Breast epithelium (tissue), 3 donors: ENCODE results near the gene CACNA2D3.

Experiments
- POLR2A ChIP-seq: fragments of 450-650 bp; IDR thresholded peaks from one replicate; pipeline ENCODE4 v1.6.1; 2016; ENCODE audit warnings: antibody characterized with exemption, mild to moderate bottlenecking, moderate library complexity
- POLR2AphosphoS5 ChIP-seq, 3 donors: sonication (generic); formaldehyde crosslinking; IDR thresholded peaks; one replicate each; pipeline ENCODE4 v1.6.1; 2017; ENCODE audit warnings: antibody characterized with exemption in 3 of 3
- TF ChIP-seq, protein P1 (sequence below), 3 donors: fragments of 450-650 bp; IDR thresholded peaks; one replicate each; pipeline ENCODE4 v1.5.1; 2016 to 2017; ENCODE audit warnings: antibody characterized with exemption in 3 of 3, mild to moderate bottlenecking in 3 of 3, moderate library complexity in 3 of 3

DNA sequence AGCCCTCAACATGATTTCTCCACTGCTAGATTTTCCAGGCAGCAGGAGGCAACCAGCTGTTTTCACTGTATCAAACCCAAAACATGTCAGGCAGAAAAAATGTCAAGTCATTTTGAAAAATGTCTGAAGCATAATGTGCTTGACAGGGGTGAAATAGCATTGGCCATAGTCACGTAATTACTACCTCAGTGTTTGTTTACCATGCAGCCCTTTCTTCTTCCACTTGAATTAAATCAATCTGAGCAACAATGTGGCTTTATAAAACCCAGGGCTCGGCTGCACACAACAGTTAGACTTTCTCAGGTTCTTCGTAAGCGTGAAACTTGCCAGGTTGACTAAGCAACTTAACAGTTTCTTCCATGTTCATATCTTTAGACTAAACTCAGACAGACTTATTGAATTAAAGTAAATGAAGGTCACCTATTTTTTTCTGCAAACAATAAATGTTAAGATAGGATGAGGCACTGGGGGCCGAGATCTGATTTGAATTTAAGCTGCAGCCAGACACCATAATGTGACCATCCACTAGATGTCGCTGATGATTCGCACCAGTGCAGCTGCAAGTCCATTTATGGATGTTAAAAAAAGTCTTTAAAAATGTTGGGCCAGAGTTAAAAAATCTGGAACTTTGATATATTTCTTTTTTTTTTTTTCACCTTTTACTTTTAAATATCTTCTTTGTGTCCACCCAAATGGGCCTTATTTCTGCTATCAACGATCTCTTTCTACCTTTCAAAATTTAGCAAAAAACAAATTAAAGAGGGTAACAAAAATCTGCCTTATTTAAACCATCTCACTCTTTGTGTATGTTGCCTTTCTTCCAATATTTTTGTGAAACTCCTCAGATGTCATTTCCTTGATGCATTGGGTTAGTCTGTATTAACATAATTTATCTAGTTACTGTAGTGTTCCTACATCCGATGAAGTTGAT, 305.9 kb downstream of the CACNA2D3 start:
- no peak for TF ChIP-seq POLR2AphosphoS5 (IDR thresholded peaks at IDR 0.05)
- TF ChIP-seq, protein P1, sequence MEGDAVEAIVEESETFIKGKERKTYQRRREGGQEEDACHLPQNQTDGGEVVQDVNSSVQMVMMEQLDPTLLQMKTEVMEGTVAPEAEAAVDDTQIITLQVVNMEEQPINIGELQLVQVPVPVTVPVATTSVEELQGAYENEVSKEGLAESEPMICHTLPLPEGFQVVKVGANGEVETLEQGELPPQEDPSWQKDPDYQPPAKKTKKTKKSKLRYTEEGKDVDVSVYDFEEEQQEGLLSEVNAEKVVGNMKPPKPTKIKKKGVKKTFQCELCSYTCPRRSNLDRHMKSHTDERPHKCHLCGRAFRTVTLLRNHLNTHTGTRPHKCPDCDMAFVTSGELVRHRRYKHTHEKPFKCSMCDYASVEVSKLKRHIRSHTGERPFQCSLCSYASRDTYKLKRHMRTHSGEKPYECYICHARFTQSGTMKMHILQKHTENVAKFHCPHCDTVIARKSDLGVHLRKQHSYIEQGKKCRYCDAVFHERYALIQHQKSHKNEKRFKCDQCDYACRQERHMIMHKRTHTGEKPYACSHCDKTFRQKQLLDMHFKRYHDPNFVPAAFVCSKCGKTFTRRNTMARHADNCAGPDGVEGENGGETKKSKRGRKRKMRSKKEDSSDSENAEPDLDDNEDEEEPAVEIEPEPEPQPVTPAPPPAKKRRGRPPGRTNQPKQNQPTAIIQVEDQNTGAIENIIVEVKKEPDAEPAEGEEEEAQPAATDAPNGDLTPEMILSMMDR (IDR thresholded peaks at IDR 0.05): peak; percentile 37 to 78 (median 75)
- TF ChIP-seq POLR2A: no peak
